ENCODE data around the gene AK2. TPM values are rescaled to one million over a fixed set of nuclear protein-coding genes. Genes with fewer than 3 reads are reported as not detected.
"Not testable (repeated sequence)": the region's sequence is repeated elsewhere in the genome, so short reads cannot be mapped to it uniquely, and the experiment has no call there.

The AK2 gene
- polyA plus RNA-seq, 2 of the 4 experiments (the other 2 are of a cell fraction): 164 to 178 TPM

DNA sequence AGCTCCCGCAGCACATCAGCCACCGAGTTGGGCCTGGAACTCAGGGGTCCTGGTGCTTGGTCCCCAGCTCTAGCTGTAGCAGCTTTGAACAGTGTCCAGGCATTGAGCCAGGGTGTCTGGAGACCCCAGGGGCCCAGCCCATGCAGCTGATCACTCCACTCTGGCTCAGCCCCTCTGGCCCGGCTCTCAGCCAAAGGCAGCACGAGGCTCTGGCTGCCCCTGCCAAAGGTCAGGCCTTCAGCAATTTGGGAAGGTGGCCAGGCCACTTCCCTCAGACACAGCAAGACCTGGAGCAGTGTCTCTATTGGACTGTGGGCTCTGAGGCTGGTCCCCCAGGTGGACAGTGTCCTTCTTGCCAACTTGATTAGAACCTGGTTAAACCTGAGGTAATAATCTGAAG is 37.7 kb downstream of the AK2 start (continued):
- TF ChIP-seq, protein P1, sequence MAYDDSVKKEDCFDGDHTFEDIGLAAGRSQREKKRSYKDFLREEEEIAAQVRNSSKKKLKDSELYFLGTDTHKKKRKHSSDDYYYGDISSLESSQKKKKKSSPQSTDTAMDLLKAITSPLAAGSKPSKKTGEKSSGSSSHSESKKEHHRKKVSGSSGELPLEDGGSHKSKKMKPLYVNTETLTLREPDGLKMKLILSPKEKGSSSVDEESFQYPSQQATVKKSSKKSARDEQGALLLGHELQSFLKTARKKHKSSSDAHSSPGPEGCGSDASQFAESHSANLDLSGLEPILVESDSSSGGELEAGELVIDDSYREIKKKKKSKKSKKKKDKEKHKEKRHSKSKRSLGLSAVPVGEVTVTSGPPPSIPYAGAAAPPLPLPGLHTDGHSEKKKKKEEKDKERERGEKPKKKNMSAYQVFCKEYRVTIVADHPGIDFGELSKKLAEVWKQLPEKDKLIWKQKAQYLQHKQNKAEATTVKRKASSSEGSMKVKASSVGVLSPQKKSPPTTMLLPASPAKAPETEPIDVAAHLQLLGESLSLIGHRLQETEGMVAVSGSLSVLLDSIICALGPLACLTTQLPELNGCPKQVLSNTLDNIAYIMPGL (CRISPR knock-in tag; IDR thresholded peaks at IDR 0.05; ENCODE audit: borderline replicate concordance): no peak
- TF ChIP-seq MYC (IDR thresholded peaks at IDR 0.05; ENCODE audit: borderline replicate concordance, low read length): no peak
- TF ChIP-seq RARB (CRISPR knock-in tag; IDR thresholded peaks at IDR 0.05): no peak

DNA sequence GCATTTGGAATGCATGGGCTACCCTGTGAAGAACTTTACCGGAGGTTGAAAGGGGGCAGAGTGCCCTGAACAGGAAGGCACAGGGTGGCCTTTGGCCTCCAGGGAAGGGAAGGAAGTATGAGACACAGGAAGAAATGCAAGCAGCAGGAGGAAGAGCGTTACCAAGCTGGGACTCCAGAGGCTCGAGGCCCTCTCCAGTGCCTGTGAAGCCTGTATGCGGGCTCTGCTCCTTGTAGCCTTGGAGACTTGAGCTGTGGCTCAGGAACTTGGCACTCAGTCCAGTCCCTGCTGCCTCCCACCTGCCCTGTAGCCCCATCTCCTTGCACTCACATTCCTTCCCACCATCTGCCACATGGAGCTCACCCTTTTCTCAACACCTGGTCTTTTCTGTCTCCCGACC is 38.6 kb downstream of the AK2 start:
- ChIA-PET CTCF (interaction anchor here (1.0 to 3.7 kb wide), 3 partner anchors 8 to 57 kb away, joined by 4 to 18 read pairs (median 4); no protein-coding TSS in a partner anchor), POLR2A (interaction anchor here (1.2 kb wide), 1 partner anchor 34 kb away, joined by 8 read pairs; the partner anchor contains the start of gene RNF19B)
- H3K4me2 ChIP-seq: no peak overlapping the region
- DNase-seq (ENCODE audit: low read depth in 1 of 2, low spot score in 1 of 2): no peak
- WGBS (ENCODE audit: missing lambda C conversion rate): 95% methylated on average over 5 of the region's 5 CpGs
- H3K27ac ChIP-seq: no peak overlapping the region
- H3K4me1 ChIP-seq: peaks cover 8% of the 10 kb centered on the region; the same call in 2 of the 3 replicates
- TF ChIP-seq HOXB5 (CRISPR knock-in tag; IDR thresholded peaks at IDR 0.05) (no peak), ESRRA (IDR thresholded peaks at IDR 0.05; ENCODE audit: borderline replicate concordance, low read length) (no peak), TP53 (CRISPR knock-in tag; IDR thresholded peaks at IDR 0.05) (no peak), NFE2L2 (conservative IDR thresholded peaks at IDR 0.05; ENCODE audit: low read length) (no peak), NPAS2 (CRISPR knock-in tag; IDR thresholded peaks at IDR 0.05; ENCODE audit: borderline replicate concordance) (no peak), SREBF2 (IDR thresholded peaks at IDR 0.05) (no peak), HOXB13 (CRISPR knock-in tag; IDR thresholded peaks at IDR 0.05; ENCODE audit: low read depth) (no peak), HDAC2 (IDR thresholded peaks at IDR 0.05) (no peak), ZC3H11A (IDR thresholded peaks at IDR 0.05) (no peak), FOSL2 (IDR thresholded peaks at IDR 0.05) (no peak), FOSL2 (CRISPR knock-in tag; IDR thresholded peaks at IDR 0.05) (no peak), TFCP2L1 (CRISPR knock-in tag; IDR thresholded peaks at IDR 0.05) (no peak), ZNF302 (CRISPR knock-in tag; IDR thresholded peaks at IDR 0.05) (no peak), JUN (IDR thresholded peaks at IDR 0.05) (no peak), RNF2 (IDR thresholded peaks at IDR 0.05; ENCODE audit: borderline replicate concordance, low read depth) (no peak)
- TF ChIP-seq, protein P1 (CRISPR knock-in tag; IDR thresholded peaks at IDR 0.05; ENCODE audit: borderline replicate concordance): no peak
- TF ChIP-seq, protein P2, sequence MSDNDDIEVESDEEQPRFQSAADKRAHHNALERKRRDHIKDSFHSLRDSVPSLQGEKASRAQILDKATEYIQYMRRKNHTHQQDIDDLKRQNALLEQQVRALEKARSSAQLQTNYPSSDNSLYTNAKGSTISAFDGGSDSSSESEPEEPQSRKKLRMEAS (IDR thresholded peaks at IDR 0.05): no peak
- no peak; a peak in 1 of 6 replicates for ATAC-seq
- H3K9me3 ChIP-seq: no peaks in the 10 kb centered on the region
- no peak overlapping the region for H3K4me3 ChIP-seq
- no peak for FAIRE-seq

DNA sequence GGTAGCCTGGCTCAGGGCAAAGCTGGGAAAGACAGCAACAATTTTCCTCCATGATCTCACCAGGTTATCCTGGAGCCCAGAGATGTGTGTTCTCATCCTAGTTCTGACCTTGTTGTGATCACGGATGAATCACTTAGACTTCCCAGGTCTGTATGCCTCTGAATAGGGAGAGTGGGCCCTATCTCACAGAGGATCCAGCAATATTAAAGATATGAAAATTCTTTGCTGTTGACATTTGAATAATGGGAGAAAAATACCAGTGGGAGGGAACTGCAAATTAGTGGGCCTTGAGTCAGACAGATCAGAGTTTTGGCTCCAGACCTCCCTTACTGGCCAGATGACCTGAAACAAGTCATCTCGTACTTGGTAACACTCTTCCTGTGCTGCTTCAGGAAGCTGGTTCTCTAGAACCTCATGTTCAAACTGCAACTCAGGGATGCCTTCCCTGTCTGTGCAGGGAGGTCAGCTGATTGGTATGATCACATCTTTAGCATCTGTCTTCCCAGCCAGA is 39.2 kb downstream of the AK2 start:
- Histone ChIP-seq H3K4me1 (peaks cover 14% of the 10 kb centered on the region), H3K9me3 (no peaks in the 10 kb centered on the region), H3K4me2 (no peak overlapping the region), H3K27ac (0 out of 6 replicates have a peak overlapping the region, but pooled peaks of 1 of the 2 experiments have one; percentile 32), H3K4me3 (no peak overlapping the region)
- ATAC-seq (no peak), DNase-seq (ENCODE audit: low read depth in 1 of 2, low spot score in 1 of 2) (no peak), FAIRE-seq (no peak)
- ChIA-PET POLR2A (interaction anchor here (0.6 to 1.2 kb wide), 2 partner anchors 33 to 117 kb away, joined by 3 to 8 read pairs; partner anchors contain the start of gene RNF19B), CTCF (interaction anchor here (1.2 to 3.7 kb wide), 3 partner anchors 9 to 58 kb away, joined by 4 to 18 read pairs (median 4); no protein-coding TSS in a partner anchor)
- whole genome bisulfite sequencing (ENCODE audit: missing lambda C conversion rate): 70% methylated on average over 2 of the region's 2 CpGs
- TF ChIP-seq TP53 (CRISPR knock-in tag; IDR thresholded peaks at IDR 0.05): no peak
- TF ChIP-seq JUN (IDR thresholded peaks at IDR 0.05): no peak
- no peak for TF ChIP-seq NR3C1 (IDR thresholded peaks at IDR 0.05)

DNA sequence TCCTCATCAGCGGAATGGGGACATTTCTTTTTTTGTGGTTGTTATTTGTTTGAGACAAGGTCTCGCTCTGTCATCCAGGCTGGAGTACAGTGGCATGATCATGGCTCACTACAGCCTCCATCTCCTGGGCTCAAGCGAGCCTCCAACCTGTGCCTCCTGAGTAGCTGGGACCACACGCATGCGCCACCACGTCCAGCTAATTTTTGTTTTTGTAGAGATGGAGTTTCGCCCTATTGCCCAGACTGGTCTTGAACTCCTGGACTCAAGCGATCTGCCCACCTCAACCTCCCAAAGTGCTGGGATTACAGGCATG is 43.4 kb downstream of the AK2 start:
- ChIA-PET CTCF (interaction anchor here (0.5 to 3.4 kb wide), 5 partner anchors 9 to 134 kb away, joined by 3 to 24 read pairs (median 6); no protein-coding TSS in a partner anchor), POLR2A (interaction anchor here (1.4 to 3.2 kb wide), 5 partner anchors 12 to 60 kb away, joined by 3 to 41 read pairs (median 4); partner anchors contain the start of gene RNF19B)
- FAIRE-seq; H3K4me3 ChIP-seq; H3K4me2 ChIP-seq; ATAC-seq; H3K9me3 ChIP-seq; DNase-seq (ENCODE audit: low read depth in 1 of 2, low spot score in 1 of 2): not testable (repeated sequence)
- WGBS (ENCODE audit: missing lambda C conversion rate): 94% methylated on average over 8 of the region's 8 CpGs
- H3K4me1 ChIP-seq: peaks cover 55% of the 10 kb centered on the region
- H3K27ac ChIP-seq: peak overlapping the region in 1 of 2 experiments; percentile 89; a peak in 3 of 6 replicates

Measured in A549 (cell line).